ENCODE data around the gene MAST3.

MAST3 gene

DNA sequence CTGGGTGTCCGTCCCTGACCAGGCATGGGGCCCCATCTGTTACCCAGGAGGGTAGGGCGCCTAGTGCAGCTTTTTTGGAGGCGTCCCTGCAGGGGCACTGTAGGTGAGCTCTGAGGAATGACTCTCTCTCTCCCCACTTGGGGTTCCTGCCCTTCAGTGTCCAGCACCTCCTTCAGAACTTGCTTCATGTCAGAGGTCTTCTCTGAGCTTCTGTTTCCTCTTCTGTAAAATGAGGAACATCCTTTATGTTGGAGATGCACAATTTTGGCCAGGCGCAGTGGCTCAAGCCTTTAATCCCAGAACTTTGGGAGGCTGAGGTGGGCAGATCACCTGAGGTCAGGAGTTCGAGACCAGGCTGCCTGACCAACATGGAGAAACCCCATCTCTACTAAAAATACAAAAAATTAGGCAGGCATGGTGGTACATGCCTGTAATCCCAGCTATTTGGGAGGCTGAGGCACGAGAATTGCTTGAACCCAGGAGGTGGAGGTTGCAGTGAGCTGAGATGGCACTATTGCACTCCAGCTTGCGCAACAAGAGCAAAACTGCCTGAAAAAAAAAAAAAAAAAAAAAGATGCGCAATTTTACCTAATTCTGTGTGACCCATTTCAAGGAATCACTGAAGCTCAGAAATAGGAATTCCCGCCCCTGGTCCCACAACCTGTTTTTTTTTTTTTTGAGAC, 40.2 kb downstream of the MAST3 start:
- Histone ChIP-seq H3K36me3 (ENCODE audit: insufficient read depth, insufficient read length, low read length) (peaks cover 50% of the 10 kb centered on the region), H3K9me3 (ENCODE audit: insufficient read depth, low read length) (no peaks in the 10 kb centered on the region), H3K27me3 (ENCODE audit: insufficient read depth, insufficient read length) (no peaks in the 10 kb centered on the region), H3K4me1 (ENCODE audit: insufficient read depth, insufficient read length) (no peaks in the 10 kb centered on the region), H3K4me3 (ENCODE audit: insufficient read length, low read depth) (no peak overlapping the region), H3K9ac (ENCODE audit: insufficient read length, low read depth) (no peak overlapping the region)
- TF ChIP-seq ZNF274 (IDR thresholded peaks at IDR 0.05; ENCODE audit: low read depth, low read length) (no peak), YY1 (IDR thresholded peaks at IDR 0.05; ENCODE audit: insufficient read depth, insufficient read length) (no peak), SUZ12 (IDR thresholded peaks at IDR 0.05; ENCODE audit: extremely low read depth, insufficient read depth, insufficient read length) (no peak)
- DNase-seq (ENCODE audit: low read depth, low spot score) = no peak

DNA sequence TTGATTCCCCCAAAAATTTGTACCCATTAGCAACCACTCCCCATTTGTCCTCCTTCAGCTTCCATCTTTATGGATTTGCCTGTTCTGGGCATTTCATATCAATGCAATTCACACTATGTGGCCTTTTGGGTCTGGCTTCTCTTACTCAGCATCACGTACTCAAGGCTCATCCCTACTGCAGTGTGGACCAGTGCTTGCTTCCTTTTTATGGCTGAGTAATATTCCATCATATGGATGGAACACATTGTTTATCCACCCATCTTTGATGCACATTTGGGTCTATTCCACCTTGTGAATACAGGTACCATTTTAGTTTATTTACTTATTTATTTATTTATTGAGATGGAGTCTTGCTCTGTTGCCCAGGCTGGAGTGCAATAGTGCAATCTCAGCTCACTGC, 42.9 kb downstream of the MAST3 start:
- Histone ChIP-seq H3K36me3 (ENCODE audit: insufficient read depth, insufficient read length, low read length) (peaks cover 58% of the 10 kb centered on the region), H3K9ac (ENCODE audit: insufficient read length, low read depth) (no peak overlapping the region)
- no peak for DNase-seq (ENCODE audit: low read depth, low spot score)

DNA sequence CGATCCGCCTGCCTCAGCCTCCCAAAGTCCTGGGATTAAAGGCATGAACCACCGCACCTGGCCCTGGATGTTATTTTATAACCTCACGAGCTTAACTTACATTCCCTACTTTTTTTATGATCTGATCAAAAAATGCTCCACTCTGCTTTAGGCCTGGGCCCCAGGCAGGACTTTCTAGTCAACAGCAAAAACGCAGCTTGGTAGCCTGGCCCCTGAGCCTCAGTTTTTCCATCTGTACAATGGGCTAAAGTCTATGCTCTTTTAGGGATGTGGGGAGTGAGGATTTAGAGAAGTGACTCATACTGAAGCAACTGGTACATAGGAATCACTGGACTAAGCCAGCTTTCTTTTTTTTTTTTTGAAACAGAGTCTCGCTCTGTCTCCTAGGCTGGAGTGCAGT, 43.5 kb downstream of the MAST3 start:
- Histone ChIP-seq H3K4me3 (ENCODE audit: insufficient read length, low read depth) (no peak overlapping the region), H3K27me3 (ENCODE audit: insufficient read depth, insufficient read length) (no peaks in the 10 kb centered on the region), H3K36me3 (ENCODE audit: insufficient read depth, insufficient read length, low read length) (peaks cover 58% of the 10 kb centered on the region), H3K4me1 (ENCODE audit: insufficient read depth, insufficient read length) (no peaks in the 10 kb centered on the region), H3K9me3 (ENCODE audit: insufficient read depth, low read length) (no peaks in the 10 kb centered on the region), H3K9ac (ENCODE audit: insufficient read length, low read depth) (no peak overlapping the region)
- DNase-seq (ENCODE audit: low read depth, low spot score) = no peak
- TF ChIP-seq SUZ12 (IDR thresholded peaks at IDR 0.05; ENCODE audit: extremely low read depth, insufficient read depth, insufficient read length) (no peak), ZNF274 (IDR thresholded peaks at IDR 0.05; ENCODE audit: low read depth, low read length) (no peak), YY1 (IDR thresholded peaks at IDR 0.05; ENCODE audit: insufficient read depth, insufficient read length) (no peak)

More for the DNA sequence above, 42.9 kb downstream of the MAST3 start:
- no peak overlapping the region for H3K4me3 ChIP-seq (ENCODE audit: insufficient read length, low read depth)
- no peaks in the 10 kb centered on the region for H3K9me3 ChIP-seq (ENCODE audit: insufficient read depth, low read length)
- no peaks in the 10 kb centered on the region for H3K4me1 ChIP-seq (ENCODE audit: insufficient read depth, insufficient read length)
- H3K27me3 ChIP-seq (ENCODE audit: insufficient read depth, insufficient read length) = no peaks in the 10 kb centered on the region
- TF ChIP-seq YY1 (IDR thresholded peaks at IDR 0.05; ENCODE audit: insufficient read depth, insufficient read length) (no peak), SUZ12 (IDR thresholded peaks at IDR 0.05; ENCODE audit: extremely low read depth, insufficient read depth, insufficient read length) (no peak), ZNF274 (IDR thresholded peaks at IDR 0.05; ENCODE audit: low read depth, low read length) (no peak)

DNA sequence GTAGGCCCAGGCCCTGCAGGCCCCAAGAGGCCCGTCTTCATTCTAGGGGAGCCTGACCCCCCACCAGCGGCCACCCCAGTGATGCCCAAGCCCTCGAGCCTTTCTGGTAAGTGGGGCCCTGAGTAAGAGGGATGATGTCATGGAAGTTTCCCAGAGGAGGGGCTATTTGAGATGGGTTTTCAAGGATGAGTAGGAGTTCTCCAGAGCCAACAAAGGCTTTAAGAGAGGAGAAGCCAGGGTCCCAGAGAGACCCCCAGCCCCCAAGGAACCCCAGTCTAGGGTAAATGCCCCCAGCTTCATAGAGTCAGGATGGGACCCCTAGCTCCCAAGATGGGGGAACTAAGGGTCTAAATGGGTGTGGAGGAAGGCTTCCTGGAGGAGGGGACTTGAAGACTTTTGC, 46.3 kb downstream of the MAST3 start:
- Histone ChIP-seq H3K36me3 (ENCODE audit: insufficient read depth, insufficient read length, low read length) (peaks cover 52% of the 10 kb centered on the region), H3K27me3 (ENCODE audit: insufficient read depth, insufficient read length) (no peaks in the 10 kb centered on the region), H3K9ac (ENCODE audit: insufficient read length, low read depth) (no peak overlapping the region), H3K4me1 (ENCODE audit: insufficient read depth, insufficient read length) (no peaks in the 10 kb centered on the region), H3K4me3 (ENCODE audit: insufficient read length, low read depth) (no peak overlapping the region), H3K9me3 (ENCODE audit: insufficient read depth, low read length) (no peaks in the 10 kb centered on the region)
- no peak for DNase-seq (ENCODE audit: low read depth, low spot score)
- TF ChIP-seq SUZ12 (IDR thresholded peaks at IDR 0.05; ENCODE audit: extremely low read depth, insufficient read depth, insufficient read length) = no peak
- no peak for TF ChIP-seq ZNF274 (IDR thresholded peaks at IDR 0.05; ENCODE audit: low read depth, low read length)
- TF ChIP-seq YY1 (IDR thresholded peaks at IDR 0.05; ENCODE audit: insufficient read depth, insufficient read length) = no peak

DNA sequence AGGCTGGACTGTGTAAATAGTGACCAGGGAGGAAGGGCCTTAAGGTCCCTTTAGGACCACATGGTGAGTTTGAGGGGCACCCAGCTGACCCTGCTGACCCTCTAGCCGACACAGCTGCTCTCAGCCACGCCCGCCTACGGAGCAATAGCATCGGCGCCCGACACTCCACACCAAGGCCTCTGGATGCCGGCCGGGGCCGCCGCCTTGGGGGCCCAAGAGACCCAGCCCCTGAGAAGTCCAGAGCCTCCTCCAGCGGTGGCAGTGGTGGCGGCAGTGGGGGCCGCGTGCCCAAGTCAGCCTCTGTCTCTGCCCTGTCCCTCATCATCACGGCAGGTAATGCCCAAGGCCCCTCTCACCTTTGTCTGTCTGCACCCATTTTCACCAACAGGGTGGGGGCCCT, 46.8 kb downstream of the MAST3 start:
- peaks cover 53% of the 10 kb centered on the region for H3K36me3 ChIP-seq (ENCODE audit: insufficient read depth, insufficient read length, low read length)
- no peak for DNase-seq (ENCODE audit: low read depth, low spot score)
- no peak overlapping the region for H3K4me3 ChIP-seq (ENCODE audit: insufficient read length, low read depth)
- TF ChIP-seq ZNF274 (IDR thresholded peaks at IDR 0.05; ENCODE audit: low read depth, low read length) (no peak), SUZ12 (IDR thresholded peaks at IDR 0.05; ENCODE audit: extremely low read depth, insufficient read depth, insufficient read length) (no peak), YY1 (IDR thresholded peaks at IDR 0.05; ENCODE audit: insufficient read depth, insufficient read length) (no peak)
- H3K27me3 ChIP-seq (ENCODE audit: insufficient read depth, insufficient read length) = no peaks in the 10 kb centered on the region
- no peak overlapping the region for H3K9ac ChIP-seq (ENCODE audit: insufficient read length, low read depth)
- H3K4me1 ChIP-seq (ENCODE audit: insufficient read depth, insufficient read length) = no peaks in the 10 kb centered on the region
- H3K9me3 ChIP-seq (ENCODE audit: insufficient read depth, low read length) = no peaks in the 10 kb centered on the region

DNA sequence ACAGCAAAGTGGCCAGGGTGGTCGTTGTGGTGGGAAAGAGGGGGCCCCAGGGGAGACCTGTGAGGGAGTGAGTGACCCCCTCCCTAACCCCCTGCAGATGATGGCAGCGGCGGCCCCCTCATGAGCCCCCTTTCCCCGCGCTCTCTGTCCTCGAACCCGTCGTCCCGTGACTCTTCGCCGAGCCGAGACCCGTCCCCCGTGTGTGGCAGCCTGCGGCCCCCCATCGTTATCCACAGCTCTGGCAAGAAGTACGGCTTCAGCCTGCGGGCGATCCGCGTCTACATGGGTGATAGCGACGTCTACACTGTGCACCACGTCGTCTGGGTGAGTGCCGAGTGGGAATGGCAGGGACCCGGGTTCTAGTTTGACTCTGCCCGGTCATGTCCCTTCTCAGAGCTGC, 47.3 kb downstream of the MAST3 start:
- H3K9ac ChIP-seq (ENCODE audit: insufficient read length, low read depth) = no peak overlapping the region
- H3K9me3 ChIP-seq (ENCODE audit: insufficient read depth, low read length) = no peaks in the 10 kb centered on the region
- no peak for DNase-seq (ENCODE audit: low read depth, low spot score)
- no peaks in the 10 kb centered on the region for H3K27me3 ChIP-seq (ENCODE audit: insufficient read depth, insufficient read length)
- no peak for TF ChIP-seq SUZ12 (IDR thresholded peaks at IDR 0.05; ENCODE audit: extremely low read depth, insufficient read depth, insufficient read length)
- TF ChIP-seq ZNF274 (IDR thresholded peaks at IDR 0.05; ENCODE audit: low read depth, low read length) = no peak
- no peak for TF ChIP-seq YY1 (IDR thresholded peaks at IDR 0.05; ENCODE audit: insufficient read depth, insufficient read length)
- peaks cover 57% of the 10 kb centered on the region for H3K36me3 ChIP-seq (ENCODE audit: insufficient read depth, insufficient read length, low read length)
- no peak overlapping the region for H3K4me3 ChIP-seq (ENCODE audit: insufficient read length, low read depth)
- H3K4me1 ChIP-seq (ENCODE audit: insufficient read depth, insufficient read length) = no peaks in the 10 kb centered on the region

GRCh38 chr19:18145391-18145999, 47.9 kb downstream of the MAST3 start:
- Histone ChIP-seq H3K9ac (ENCODE audit: insufficient read length, low read depth) (no peak overlapping the region), H3K9me3 (ENCODE audit: insufficient read depth, low read length) (no peaks in the 10 kb centered on the region), H3K4me3 (ENCODE audit: insufficient read length, low read depth) (no peak overlapping the region), H3K4me1 (ENCODE audit: insufficient read depth, insufficient read length) (peaks cover under 1% of the 10 kb centered on the region), H3K27me3 (ENCODE audit: insufficient read depth, insufficient read length) (no peaks in the 10 kb centered on the region), H3K36me3 (ENCODE audit: insufficient read depth, insufficient read length, low read length) (peaks cover 56% of the 10 kb centered on the region)
- TF ChIP-seq SUZ12 (IDR thresholded peaks at IDR 0.05; ENCODE audit: extremely low read depth, insufficient read depth, insufficient read length) = no peak
- TF ChIP-seq YY1 (IDR thresholded peaks at IDR 0.05; ENCODE audit: insufficient read depth, insufficient read length) = no peak
- no peak for TF ChIP-seq ZNF274 (IDR thresholded peaks at IDR 0.05; ENCODE audit: low read depth, low read length)
- no peak for DNase-seq (ENCODE audit: low read depth, low spot score)
